Measurements from ENCODE around the gene SH3BGRL2. TPM values are rescaled to one million over a fixed set of nuclear protein-coding genes. Genes with fewer than 3 reads are reported as not detected.

Gene SH3BGRL2
- total and polyA plus RNA-seq, 12 donors: 4.1 to 8.6 (median 5.0) TPM

DNA sequence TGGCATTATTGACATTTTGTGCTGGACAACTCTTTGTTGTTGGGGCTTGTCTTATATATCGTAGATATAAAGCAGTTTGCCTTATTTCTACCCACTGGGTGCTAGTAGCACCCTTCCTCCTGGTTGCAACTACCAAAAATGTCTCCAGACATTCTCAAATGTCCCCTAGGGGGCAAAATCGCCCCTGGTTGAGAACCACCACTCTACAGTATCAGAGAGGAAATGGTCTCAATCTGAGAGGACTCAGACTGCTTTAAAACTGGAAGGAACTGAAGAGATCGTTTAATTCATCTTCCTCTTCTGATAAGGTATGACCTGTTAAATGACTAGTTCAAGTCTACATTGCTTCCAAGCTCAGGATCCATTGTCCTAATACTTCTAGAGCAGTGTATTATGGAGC is 14.9 kb downstream of the SH3BGRL2 start:
- intact Hi-C loops (cut with DNase I): no loop called here
- Histone ChIP-seq H3K36me3 (no peaks in the 10 kb centered on the region), H3K27ac (peak overlapping the region in 1 of 10 donors; percentile 18), H3K4me1 (peaks cover 7 to 38% (median 15%) of the 10 kb centered on the region in 9 donors), H3K9me3 (no peaks in the 10 kb centered on the region), H3K4me3 (no peak overlapping the region), H3K27me3 (no peaks in the 10 kb centered on the region)
- 53 to 54% methylated on average over 3 of the region's 3 CpGs for WGBS, 2 donors
- no peak for DNase-seq
- TF ChIP-seq, protein P1, sequence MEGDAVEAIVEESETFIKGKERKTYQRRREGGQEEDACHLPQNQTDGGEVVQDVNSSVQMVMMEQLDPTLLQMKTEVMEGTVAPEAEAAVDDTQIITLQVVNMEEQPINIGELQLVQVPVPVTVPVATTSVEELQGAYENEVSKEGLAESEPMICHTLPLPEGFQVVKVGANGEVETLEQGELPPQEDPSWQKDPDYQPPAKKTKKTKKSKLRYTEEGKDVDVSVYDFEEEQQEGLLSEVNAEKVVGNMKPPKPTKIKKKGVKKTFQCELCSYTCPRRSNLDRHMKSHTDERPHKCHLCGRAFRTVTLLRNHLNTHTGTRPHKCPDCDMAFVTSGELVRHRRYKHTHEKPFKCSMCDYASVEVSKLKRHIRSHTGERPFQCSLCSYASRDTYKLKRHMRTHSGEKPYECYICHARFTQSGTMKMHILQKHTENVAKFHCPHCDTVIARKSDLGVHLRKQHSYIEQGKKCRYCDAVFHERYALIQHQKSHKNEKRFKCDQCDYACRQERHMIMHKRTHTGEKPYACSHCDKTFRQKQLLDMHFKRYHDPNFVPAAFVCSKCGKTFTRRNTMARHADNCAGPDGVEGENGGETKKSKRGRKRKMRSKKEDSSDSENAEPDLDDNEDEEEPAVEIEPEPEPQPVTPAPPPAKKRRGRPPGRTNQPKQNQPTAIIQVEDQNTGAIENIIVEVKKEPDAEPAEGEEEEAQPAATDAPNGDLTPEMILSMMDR (IDR thresholded peaks at IDR 0.05): peak in 3 of 9 donors; percentile 2 to 11 (median 10)
- ATAC-seq: no peak

DNA sequence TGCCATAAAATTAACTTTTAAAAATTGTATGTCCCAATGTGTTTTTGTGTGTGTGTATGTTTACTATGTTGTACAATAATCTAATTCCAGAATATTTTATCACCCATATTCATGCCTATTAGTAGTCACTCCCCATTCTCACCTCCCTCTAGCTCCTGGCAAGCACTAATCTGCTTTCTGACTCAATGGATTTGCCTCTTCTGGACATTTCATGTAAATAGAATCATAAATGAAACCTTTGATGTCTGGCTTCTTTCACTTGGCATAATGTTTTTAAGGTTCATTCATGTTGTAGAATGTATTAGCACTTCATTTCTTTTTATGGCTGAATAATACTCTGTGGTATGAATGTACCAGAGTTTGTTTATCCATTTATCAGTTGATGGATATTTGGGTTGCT is 15.4 kb downstream of the SH3BGRL2 start:
- Histone ChIP-seq H3K9me3 (no peaks in the 10 kb centered on the region), H3K4me1 (peaks cover 7 to 44% (median 20%) of the 10 kb centered on the region in 9 donors), H3K4me3 (no peak overlapping the region), H3K27me3 (no peaks in the 10 kb centered on the region), H3K36me3 (no peaks in the 10 kb centered on the region), H3K27ac (no peak overlapping the region)
- no peak for DNase-seq
- intact Hi-C loops (cut with DNase I): no loop called here
- ATAC-seq: no peak
- TF ChIP-seq, protein P1 (IDR thresholded peaks at IDR 0.05): no peak

DNA sequence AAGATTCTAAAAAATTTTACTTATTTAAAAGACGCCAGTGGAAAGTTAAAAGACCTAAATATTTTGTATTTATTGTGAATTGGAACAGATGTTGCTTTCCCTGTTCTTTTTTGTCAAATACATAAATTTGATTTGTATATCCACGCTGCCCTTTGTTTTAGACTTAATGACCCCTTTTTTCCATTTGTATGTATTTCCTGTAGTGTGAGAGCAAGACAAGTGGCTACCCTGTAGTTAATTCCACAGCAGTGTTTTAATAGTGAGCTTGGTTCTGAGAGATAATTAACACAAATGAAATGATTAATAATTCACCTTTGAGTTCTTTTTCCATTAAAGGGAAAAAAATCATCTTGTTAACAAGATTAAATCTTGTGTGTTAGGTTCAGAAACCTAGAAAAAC is 16.6 kb downstream of the SH3BGRL2 start:
- Histone ChIP-seq H3K36me3 (no peaks in the 10 kb centered on the region), H3K27ac (peak overlapping the region in 2 of 10 donors; percentile 24 to 44), H3K4me1 (peaks cover 7 to 49% (median 21%) of the 10 kb centered on the region in 9 donors), H3K27me3 (no peaks in the 10 kb centered on the region), H3K9me3 (no peaks in the 10 kb centered on the region), H3K4me3 (no peak overlapping the region)
- DNase-seq (no peak), ATAC-seq (no peak)
- TF ChIP-seq, protein P1 (IDR thresholded peaks at IDR 0.05): no peak
- WGBS, 2 donors: 77 to 83% methylated on average over 2 of the region's 2 CpGs
- intact Hi-C loops (cut with DNase I): no loop called here

DNA sequence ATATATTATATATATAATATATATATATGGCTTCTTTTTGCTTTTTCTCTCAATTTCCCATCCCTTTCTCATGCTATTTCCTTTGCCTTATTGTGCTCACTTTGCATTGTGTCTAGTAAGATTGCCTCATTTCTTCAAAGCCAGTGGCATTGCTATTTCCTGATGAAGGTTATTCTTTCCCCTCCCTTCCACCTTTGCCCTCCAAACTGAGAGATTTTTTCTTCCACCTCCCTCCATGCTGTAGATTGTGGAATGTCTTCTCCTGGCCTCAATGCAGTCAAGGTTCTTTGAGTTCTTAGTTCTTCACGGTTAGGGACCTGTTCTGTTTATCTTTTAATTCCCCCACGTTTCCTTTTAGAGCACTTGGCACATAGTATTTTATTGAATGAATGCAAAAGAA is 17.2 kb downstream of the SH3BGRL2 start:
- Histone ChIP-seq H3K27ac (peak overlapping the region in 4 of 10 donors; percentile 11 to 69 (median 34)), H3K4me3 (no peak overlapping the region), H3K4me1 (peaks cover 7 to 49% (median 21%) of the 10 kb centered on the region in 9 donors), H3K27me3 (no peaks in the 10 kb centered on the region), H3K9me3 (no peaks in the 10 kb centered on the region), H3K36me3 (no peaks in the 10 kb centered on the region)
- TF ChIP-seq, protein P1 (IDR thresholded peaks at IDR 0.05): no peak
- intact Hi-C loops (cut with DNase I): no loop called here
- ATAC-seq (no peak), DNase-seq (no peak)
- WGBS, 2 donors: 45 to 48% methylated on average over 2 of the region's 2 CpGs

Data from heart right ventricle (tissue), 16 donors.